Measurements from ENCODE around the gene PLXNA4.

Gene PLXNA4

DNA sequence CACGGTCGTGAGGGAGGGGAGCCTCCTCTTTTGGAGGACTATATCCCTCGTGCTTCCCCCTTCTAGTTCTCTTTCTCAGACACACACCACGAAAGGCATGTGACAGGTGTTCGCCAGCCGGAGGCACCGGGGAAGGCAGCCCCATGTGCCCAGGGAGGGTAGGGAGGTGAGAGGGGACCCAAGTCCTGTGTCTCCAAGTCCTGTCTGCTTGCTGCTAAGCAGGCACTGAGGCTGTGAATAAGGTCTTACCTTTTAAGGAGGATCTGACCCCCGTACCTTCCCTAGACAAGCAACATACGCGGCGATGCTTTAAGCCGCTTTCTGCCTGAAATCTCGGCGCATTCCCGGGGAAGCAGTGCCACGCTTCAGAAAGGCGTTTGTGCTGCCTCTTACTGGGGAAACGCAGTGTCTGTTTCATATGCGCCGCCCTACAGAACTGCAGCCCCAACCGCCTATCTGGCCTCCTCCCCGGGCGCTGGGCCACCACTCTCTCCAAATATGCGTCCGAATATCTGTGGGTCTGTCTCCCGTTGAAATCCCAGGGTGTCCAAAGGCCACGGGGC is 770 bp downstream of the PLXNA4 start:
- CTCF ChIA-PET: interaction anchor here (1.0 kb wide), 1 partner anchor 630 kb away, joined by 5 read pairs; no protein-coding TSS in a partner anchor
- POLR2A ChIA-PET (ENCODE audit: low non-redundant PET): no interaction called here
- DNase-seq (ENCODE audit: low spot score): no peak
- no peak overlapping the region for H3K27ac ChIP-seq
- TF ChIP-seq, protein P1, sequence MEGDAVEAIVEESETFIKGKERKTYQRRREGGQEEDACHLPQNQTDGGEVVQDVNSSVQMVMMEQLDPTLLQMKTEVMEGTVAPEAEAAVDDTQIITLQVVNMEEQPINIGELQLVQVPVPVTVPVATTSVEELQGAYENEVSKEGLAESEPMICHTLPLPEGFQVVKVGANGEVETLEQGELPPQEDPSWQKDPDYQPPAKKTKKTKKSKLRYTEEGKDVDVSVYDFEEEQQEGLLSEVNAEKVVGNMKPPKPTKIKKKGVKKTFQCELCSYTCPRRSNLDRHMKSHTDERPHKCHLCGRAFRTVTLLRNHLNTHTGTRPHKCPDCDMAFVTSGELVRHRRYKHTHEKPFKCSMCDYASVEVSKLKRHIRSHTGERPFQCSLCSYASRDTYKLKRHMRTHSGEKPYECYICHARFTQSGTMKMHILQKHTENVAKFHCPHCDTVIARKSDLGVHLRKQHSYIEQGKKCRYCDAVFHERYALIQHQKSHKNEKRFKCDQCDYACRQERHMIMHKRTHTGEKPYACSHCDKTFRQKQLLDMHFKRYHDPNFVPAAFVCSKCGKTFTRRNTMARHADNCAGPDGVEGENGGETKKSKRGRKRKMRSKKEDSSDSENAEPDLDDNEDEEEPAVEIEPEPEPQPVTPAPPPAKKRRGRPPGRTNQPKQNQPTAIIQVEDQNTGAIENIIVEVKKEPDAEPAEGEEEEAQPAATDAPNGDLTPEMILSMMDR (conservative IDR thresholded peaks at IDR 0.05; ENCODE audit: low read depth): no peak

DNA sequence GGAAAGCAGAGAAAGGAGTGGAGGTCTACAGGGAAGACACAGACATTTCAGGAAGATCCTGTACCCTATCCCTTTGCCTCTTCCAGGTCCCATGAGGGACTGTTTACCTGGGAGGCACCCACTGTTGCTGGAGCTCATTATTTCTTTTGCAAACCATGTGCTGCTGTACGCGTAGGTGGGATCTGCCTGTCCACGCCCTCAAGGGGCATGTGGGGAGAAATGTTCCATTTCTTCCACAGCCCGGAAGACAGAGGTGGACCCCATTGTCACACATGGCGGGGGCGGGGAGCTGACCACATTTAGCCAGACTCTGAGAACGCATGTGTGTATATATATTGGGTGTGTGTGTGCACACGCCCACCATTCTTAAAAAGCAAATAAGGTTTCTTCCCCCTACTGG is 2.0 kb downstream of the PLXNA4 start:
- ChIA-PET POLR2A (ENCODE audit: low non-redundant PET) (no interaction called here), CTCF (interaction anchor here (1.0 kb wide), 1 partner anchor 629 kb away, joined by 5 read pairs; no protein-coding TSS in a partner anchor)
- TF ChIP-seq, protein P1 (conservative IDR thresholded peaks at IDR 0.05; ENCODE audit: low read depth): no peak
- H3K27ac ChIP-seq: no peak overlapping the region
- DNase-seq (ENCODE audit: low spot score): no peak

DNA sequence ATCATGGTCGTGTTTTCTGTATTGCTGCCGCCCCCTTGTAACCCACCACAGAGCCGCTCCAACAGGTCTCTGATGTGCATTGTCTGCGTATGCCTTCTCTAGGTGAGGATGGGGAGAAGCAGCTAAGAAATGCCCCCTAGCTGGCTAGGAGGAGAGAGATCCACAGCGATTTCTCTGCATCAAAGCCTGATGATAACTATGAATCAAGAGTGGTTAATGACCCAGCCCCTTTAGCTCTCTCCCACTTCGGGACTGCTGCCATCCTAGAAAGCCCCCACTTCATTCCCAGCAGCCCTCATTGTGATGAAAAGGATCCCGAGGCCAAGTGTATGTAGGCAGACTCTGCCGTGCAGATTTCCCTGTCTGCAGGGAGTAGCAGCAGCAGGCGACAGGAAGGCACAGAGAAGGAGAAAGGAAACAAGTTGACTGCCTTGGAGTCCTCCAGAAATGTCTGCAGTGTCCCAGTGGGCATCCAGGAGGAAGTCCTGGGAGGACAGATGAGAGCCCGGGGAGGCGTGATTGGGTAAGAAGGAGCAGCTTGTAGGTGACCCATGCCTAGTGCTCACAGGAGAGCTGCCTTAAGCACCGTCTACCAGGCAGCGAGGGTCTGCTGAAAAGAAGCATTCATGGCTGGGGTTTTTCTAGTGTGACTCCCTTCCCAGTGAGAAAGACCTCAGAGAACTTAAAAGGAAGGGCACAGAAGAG is 2.9 kb downstream of the PLXNA4 start:
- CTCF ChIA-PET: no interaction called here
- DNase-seq (ENCODE audit: low spot score): no peak
- POLR2A ChIA-PET (ENCODE audit: low non-redundant PET): no interaction called here
- H3K27ac ChIP-seq: no peak overlapping the region
- TF ChIP-seq, protein P1 (conservative IDR thresholded peaks at IDR 0.05; ENCODE audit: low read depth): no peak

DNA sequence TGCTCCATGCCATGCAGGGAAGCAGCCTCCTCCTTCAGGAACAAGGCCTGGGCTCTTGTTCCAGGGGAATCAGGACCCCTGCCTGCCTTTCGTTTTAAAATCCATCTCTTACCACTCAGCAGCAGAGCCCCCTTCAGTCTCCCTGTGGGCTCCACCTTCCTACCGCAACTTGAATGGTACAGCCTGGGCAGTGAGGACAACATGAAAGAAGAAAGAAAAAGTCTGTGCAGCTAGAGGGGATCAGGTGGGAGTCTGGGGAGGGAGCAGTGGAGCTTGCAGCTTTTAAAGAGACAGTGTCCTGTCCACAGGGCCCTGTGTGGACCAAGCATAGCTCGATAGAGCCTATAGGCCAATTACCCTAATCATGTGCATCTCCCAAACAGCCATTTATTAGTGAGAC is 3.7 kb downstream of the PLXNA4 start:
- TF ChIP-seq, protein P1 (conservative IDR thresholded peaks at IDR 0.05; ENCODE audit: low read depth): no peak
- POLR2A ChIA-PET (ENCODE audit: low non-redundant PET): no interaction called here
- no peak for DNase-seq (ENCODE audit: low spot score)

DNA sequence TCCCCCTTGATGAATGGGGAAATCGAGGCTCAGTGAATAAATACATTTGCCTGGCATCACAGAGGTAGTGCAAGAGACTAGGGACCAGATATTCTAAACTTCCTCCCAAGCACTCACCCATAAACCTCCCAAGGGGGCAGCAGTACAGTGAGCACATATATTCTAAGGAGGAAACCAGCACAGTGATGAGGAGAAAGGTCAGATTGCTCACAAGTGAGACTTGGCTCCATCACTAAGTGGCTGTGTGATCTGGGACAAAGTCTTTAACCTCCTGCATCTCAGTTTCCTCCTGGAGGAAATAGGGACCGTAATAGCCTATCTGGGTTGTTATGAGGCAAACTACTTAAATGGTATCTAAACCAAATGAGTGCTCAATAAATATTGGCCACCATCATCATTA is 4.3 kb downstream of the PLXNA4 start:
- CTCF ChIA-PET: no interaction called here
- H3K27ac ChIP-seq: no peak overlapping the region
- TF ChIP-seq, protein P1 (conservative IDR thresholded peaks at IDR 0.05; ENCODE audit: low read depth): no peak
- POLR2A ChIA-PET (ENCODE audit: low non-redundant PET): no interaction called here
- DNase-seq (ENCODE audit: low spot score): no peak

More for the DNA sequence above, 3.7 kb downstream of the PLXNA4 start:
- CTCF ChIA-PET: no interaction called here
- H3K27ac ChIP-seq: no peak overlapping the region

DNA sequence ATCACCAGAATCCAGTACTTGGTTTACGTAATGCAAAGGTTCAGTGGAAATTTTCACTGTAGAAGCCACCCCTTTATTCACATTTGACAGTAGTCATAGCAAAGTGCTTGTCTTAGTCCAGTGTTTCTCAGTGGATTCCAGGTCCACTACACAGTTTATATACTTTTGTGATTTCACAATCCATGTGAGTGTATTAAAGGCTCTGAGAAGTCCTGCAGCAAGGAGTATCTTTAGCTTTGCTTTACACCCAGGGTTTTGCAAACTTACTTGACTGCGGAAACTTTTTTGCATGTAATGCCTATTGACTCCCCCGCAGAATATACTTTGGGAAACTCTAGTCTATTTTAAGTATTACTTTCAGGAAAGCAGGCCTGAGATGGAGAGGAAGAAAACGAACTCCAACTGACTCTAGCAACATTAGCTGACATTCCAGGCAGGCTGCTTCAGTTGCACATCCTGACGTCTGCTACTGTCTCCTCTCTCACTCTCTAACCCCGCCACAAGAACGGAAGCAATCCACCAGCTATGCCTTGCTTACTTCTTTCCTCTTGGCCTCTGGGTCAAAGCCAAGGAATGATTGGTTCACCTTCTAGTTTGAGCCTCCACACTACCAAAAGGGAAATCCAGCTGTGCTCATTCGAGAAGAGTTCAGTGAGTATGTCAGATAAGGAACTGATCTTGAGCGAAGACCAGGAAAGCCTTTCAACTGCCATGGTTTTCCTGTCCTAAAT is 6.2 kb downstream of the PLXNA4 start:
- ChIA-PET CTCF (no interaction called here), POLR2A (ENCODE audit: low non-redundant PET) (no interaction called here)
- no peak for DNase-seq (ENCODE audit: low spot score)
- TF ChIP-seq, protein P1 (conservative IDR thresholded peaks at IDR 0.05; ENCODE audit: low read depth): no peak
- no peak overlapping the region for H3K27ac ChIP-seq
